ENCODE results near the gene DCAF5.

GRCh38 chr14:69086537-69086936, 66.4 kb downstream of the DCAF5 start:
- TF ChIP-seq CTCF (IDR thresholded peaks at IDR 0.05) (no peak), EZH2 (IDR thresholded peaks at IDR 0.05; ENCODE audit: borderline replicate concordance, insufficient read depth, low read depth, low read length, poor library complexity, severe bottlenecking) (no peak)

Data from B cell (primary cell).